HCT116 (cell line): ENCODE data around the gene THAP11. TPM values are rescaled to one million over a fixed set of nuclear protein-coding genes. Genes with fewer than 3 reads are reported as not detected.

ENCODE experiments used
- ATAC-seq: fragments of 200-7000 bp; cut with Tn5 transposase; 2 replicates; pipeline ENCODE4 v1.9.1; 2020; ENCODE audit warnings: mild to moderate bottlenecking, moderate library complexity
- BruUV-seq: library from RNA; stranded (reverse); fragments of 400-500 nt; replicated peaks from 2 replicates; lab custom pipeline; 2021; lab: Mats Ljungman, UMichigan
- CTCF ChIA-PET: fragments of 300-600 bp; sonication (Branson Sonifier 250); formaldehyde crosslinking; loops from one replicate; lab custom pipeline; 2021; ENCODE audit warnings: antibody characterized with exemption; lab: Charles Lee
- POLR2A ChIA-PET: fragments of 300-600, 350-600 bp; sonication (Branson Sonifier 250); formaldehyde crosslinking; loops from one replicate; lab custom pipeline; 2021; ENCODE audit warnings: antibody characterized with exemption; lab: Charles Lee
- RAD21 ChIA-PET, 2 experiments: fragments of 300-600 bp; sonication (Branson Sonifier 250); formaldehyde crosslinking; loops; one replicate each; lab custom pipeline; 2023; ENCODE audit warnings: low total read pairs in 2 of 2; ENCODE audit not compliant: uncharacterized antibody in 2 of 2, unreplicated experiment in 2 of 2, low non-redundant PET in 1 of 2; lab: Charles Lee
- DNase-seq: peaks from one replicate; pipeline ENCODE4 v3.0.0-alpha.2; 2010; ENCODE audit warnings: low read depth, low spot score
- H2AFZ ChIP-seq: fragments of 200-600 bp; shearing (Covaris generic), sonication (generic); 2 replicates; pipeline ENCODE4 v1.6.1; 2017; ENCODE audit warnings: low read depth, mixed run types, mixed read lengths, antibody characterized with exemption, low read length; ENCODE audit not compliant: poor library complexity, severe bottlenecking
- H3K27ac ChIP-seq: 2 replicates; pipeline ENCODE4 v1.5.1; 2012; ENCODE audit warnings: low read depth, low read length
- H3K27me3 ChIP-seq: fragments of 200-600 bp; sonication (generic); 2 replicates; pipeline ENCODE4 v1.6.1; 2016; ENCODE audit warnings: mixed run types, low read length, mixed read lengths; ENCODE audit not compliant: insufficient read depth
- H3K36me3 ChIP-seq, 2 experiments: fragments of 200-500 bp in 1 of 2; fragments of 200-600 bp in 1 of 2; sonication (Bioruptor generic) in 1 of 2; sonication (generic) in 1 of 2; 2 replicates each; pipeline versions ENCODE4 v1.5.1 to v1.6.1; 2014 to 2016; ENCODE audit warnings: low read length in 2 of 2, inconsistent platforms in 1 of 2, mixed read lengths in 1 of 2, mixed run types in 1 of 2; ENCODE audit not compliant: insufficient read depth in 2 of 2, control insufficient read depth in 1 of 2
- H3K4me1 ChIP-seq, 2 experiments: fragments of 200-600 bp in 1 of 2; sonication (generic) in 1 of 2; 2 replicates each; pipeline versions ENCODE4 v1.5.1 to v1.6.1; 2012 to 2017; ENCODE audit warnings: low read length in 2 of 2, inconsistent platforms in 1 of 2, mild to moderate bottlenecking in 1 of 2, mixed read lengths in 1 of 2, mixed run types in 1 of 2, moderate library complexity in 1 of 2; ENCODE audit not compliant: insufficient read depth in 2 of 2, control insufficient read depth in 1 of 2
- H3K4me2 ChIP-seq: fragments of 200-600 bp; sonication (generic); 2 replicates; pipeline ENCODE4 v1.6.1; 2017; ENCODE audit warnings: mixed run types, low read length, mixed read lengths
- H3K4me3 ChIP-seq, 2 experiments: fragments of 200-600 bp in 1 of 2; sonication (generic) in 1 of 2; replicated peaks in 1 of 2; 2 replicates each; pipeline ENCODE4 v1.5.1; 2011 to 2016; ENCODE audit warnings: low read length in 2 of 2, control low read depth in 1 of 2, low read depth in 1 of 2, mild to moderate bottlenecking in 1 of 2, mixed read lengths in 1 of 2, mixed run types in 1 of 2
- H3K79me2 ChIP-seq: fragments of 200-600 bp; sonication (generic); 2 replicates; pipeline ENCODE4 v1.6.1; 2017; ENCODE audit warnings: mild to moderate bottlenecking, mixed run types, low read length, moderate library complexity, mixed read lengths; ENCODE audit not compliant: insufficient read depth
- H3K9ac ChIP-seq: fragments of 200-600 bp; sonication (generic); 2 replicates; pipeline ENCODE4 v1.6.1; 2016; ENCODE audit warnings: low read length, mixed read lengths
- H3K9me2 ChIP-seq: fragments of 200-600 bp; sonication (generic), shearing (Covaris generic); 2 replicates; pipeline ENCODE4 v1.6.1; 2017; ENCODE audit warnings: mixed run types, mild to moderate bottlenecking, moderate library complexity; ENCODE audit not compliant: insufficient read depth
- H3K9me3 ChIP-seq, 2 experiments: fragments of 200-500 bp in 1 of 2; fragments of 200-600 bp in 1 of 2; sonication (Bioruptor generic) in 1 of 2; sonication (generic) in 1 of 2; 2 replicates each; pipeline ENCODE4 v1.6.1; 2014 to 2017; ENCODE audit warnings: low read length in 2 of 2, mixed read lengths in 2 of 2, inconsistent platforms in 1 of 2, low read depth in 1 of 2, mild to moderate bottlenecking in 1 of 2, mixed run types in 1 of 2, moderate library complexity in 1 of 2; ENCODE audit not compliant: control insufficient read depth in 1 of 2, insufficient read depth in 1 of 2
- H4K20me1 ChIP-seq: fragments of 200-600 bp; sonication (generic), shearing (Covaris generic); 2 replicates; pipeline ENCODE4 v1.6.1; 2017; ENCODE audit warnings: mixed run types, mild to moderate bottlenecking, moderate library complexity; ENCODE audit not compliant: insufficient read depth
- CTCF ChIP-seq, 3 experiments: fragments of 200-600 bp in 1 of 3; sonication (generic) in 1 of 3; IDR thresholded peaks in 2 of 3; conservative IDR thresholded peaks in 1 of 3; 2 replicates each; pipeline ENCODE4 v1.5.1; 2012 to 2017; ENCODE audit warnings: low read depth in 2 of 3, low read length in 2 of 3, antibody characterized with exemption in 1 of 3, borderline replicate concordance in 1 of 3, control low read depth in 1 of 3, mild to moderate bottlenecking in 1 of 3, mixed read lengths in 1 of 3, mixed run types in 1 of 3, moderate library complexity in 1 of 3; ENCODE audit not compliant: insufficient read depth in 1 of 3
- EZH2 ChIP-seq: fragments of 200-600 bp; sonication (generic); IDR thresholded peaks from 2 replicates; pipeline ENCODE4 v1.6.1; 2017; ENCODE audit warnings: antibody characterized with exemption, mixed run types
- EZH2phosphoT487 ChIP-seq: fragments of 200-600 bp; IDR thresholded peaks from 2 replicates; pipeline ENCODE4 v1.6.1; 2018; ENCODE audit warnings: antibody characterized with exemption, borderline replicate concordance
- FOSL1 ChIP-seq: IDR thresholded peaks from 2 replicates; pipeline ENCODE4 v1.6.1; 2012; ENCODE audit warnings: low read depth
- MAX ChIP-seq: IDR thresholded peaks from 2 replicates; pipeline ENCODE4 v1.6.1; 2012
- RAD21 ChIP-seq: IDR thresholded peaks from 2 replicates; pipeline ENCODE4 v1.6.1; 2012; ENCODE audit warnings: low read depth, mild to moderate bottlenecking
- REST ChIP-seq: IDR thresholded peaks from 2 replicates; pipeline ENCODE4 v1.6.1; 2012; ENCODE audit warnings: low read depth
- SIN3A ChIP-seq: IDR thresholded peaks from 2 replicates; pipeline ENCODE4 v1.6.1; 2012; ENCODE audit warnings: low read depth
- SRF ChIP-seq: IDR thresholded peaks from 2 replicates; pipeline ENCODE4 v1.6.1; 2012; ENCODE audit warnings: low read depth
- TCF7L2 ChIP-seq: IDR thresholded peaks from 2 replicates; pipeline ENCODE4 v1.7.0; 2011; ENCODE audit warnings: borderline replicate concordance, inconsistent platforms; ENCODE audit not compliant: insufficient read depth, insufficient read length; ENCODE audit errors: extremely low read depth
- YY1 ChIP-seq: IDR thresholded peaks from 2 replicates; pipeline ENCODE4 v1.6.1; 2011; ENCODE audit warnings: low read length, low read depth, moderate library complexity, mild to moderate bottlenecking; ENCODE audit not compliant: insufficient replicate concordance; ENCODE audit errors: extremely low read depth
- ZFX ChIP-seq: fragments of 450-650 bp; IDR thresholded peaks from 2 replicates; pipeline ENCODE4 v1.6.1; 2017
- intact Hi-C: fragments of 100-400 bp; cut with micrococcal nuclease; formaldehyde crosslinking; loops from 2 replicates; pipeline ENCODE4 v1.10.0; 2022
- total RNA-seq: library from RNA; stranded (reverse); gene quantifications from one replicate; pipeline ENCODE4 v1.2.1, GENCODE V29; 2021; ENCODE audit not compliant: unreplicated experiment

Gene THAP11
- total RNA-seq, 1 experiment from 2014 or later = 25.4 TPM

- DNase-seq = no peak
- no peak for ATAC-seq
- Histone ChIP-seq H3K9ac (no peak overlapping the region), H4K20me1 (peaks cover 3% of the 10 kb centered on the region; the same call in 1 of the 2 replicates), H3K4me2 (no peak overlapping the region), H3K36me3 (peaks cover 46 to 71% of the 10 kb centered on the region in 2 experiments; a peak in 3 of 4 replicates), H3K27ac (no peak overlapping the region), H3K27me3 (no peaks in the 10 kb centered on the region), H3K9me2 (no peaks in the 10 kb centered on the region), H3K9me3 (no peaks in the 10 kb centered on the region), H3K79me2 (peaks cover 12% of the 10 kb centered on the region), H3K4me3 (no peak overlapping the region), H2AFZ (no peak overlapping the region), H3K4me1 (no peaks in the 10 kb centered on the region)
- no TSS peak for BruUV-seq
- TF ChIP-seq EZH2phosphoT487 = no peak
- ChIA-PET RAD21 (no interaction called here), POLR2A (no interaction called here), CTCF (interaction anchor here (1.0 kb wide), 1 partner anchor 160 kb away, joined by 3 read pairs; no protein-coding TSS in a partner anchor)
- intact Hi-C loops = loop anchor here (10.0 kb wide), 1 partner anchor 344 kb away; no protein-coding TSS in a partner anchor
Measured at GRCh38 chr16:67880584-67880983, 38.5 kb downstream of the THAP11 start.

DNA sequence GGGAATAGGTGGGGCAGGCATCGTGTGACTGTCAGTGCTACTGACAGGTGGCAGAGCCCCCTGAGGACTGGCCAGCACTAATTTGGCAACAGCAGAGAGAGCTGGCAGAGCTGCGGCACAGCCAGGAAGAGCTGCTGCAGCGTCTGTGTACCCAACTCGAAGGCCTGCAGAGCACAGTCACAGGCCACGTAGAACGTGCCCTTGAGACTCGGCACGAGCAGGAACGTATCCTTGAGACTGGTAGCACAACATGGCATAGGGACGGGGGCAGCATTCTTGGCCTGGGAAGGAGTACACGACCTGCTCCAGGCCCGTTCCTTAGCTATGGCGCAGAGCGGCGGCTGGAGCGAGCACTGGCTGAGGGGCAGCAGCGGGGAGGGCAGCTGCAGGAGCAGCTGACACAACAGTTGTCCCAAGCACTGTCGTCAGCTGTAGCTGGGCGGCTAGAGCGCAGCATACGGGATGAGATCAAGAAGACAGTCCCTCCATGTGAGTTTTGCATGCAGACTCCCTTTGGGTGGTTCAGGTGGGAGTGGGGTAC lies 39.6 kb downstream of the THAP11 start:
- DNase-seq (no peak), ATAC-seq (no peak)
- Histone ChIP-seq H3K27me3 (no peaks in the 10 kb centered on the region), H3K79me2 (peaks cover under 1% of the 10 kb centered on the region; the same call in 1 of the 2 replicates), H3K9ac (no peak overlapping the region), H4K20me1 (peaks cover 3% of the 10 kb centered on the region; the same call in 1 of the 2 replicates), H2AFZ (no peak overlapping the region), H3K9me2 (no peaks in the 10 kb centered on the region), H3K4me3 (no peak overlapping the region), H3K4me2 (no peak overlapping the region), H3K27ac (no peak overlapping the region), H3K9me3 (no peaks in the 10 kb centered on the region), H3K36me3 (peaks cover 44 to 66% of the 10 kb centered on the region in 2 experiments; a peak in 3 of 4 replicates), H3K4me1 (no peaks in the 10 kb centered on the region)
- BruUV-seq = TSS peak; percentile 4
- intact Hi-C loops = loop anchor here (10.0 kb wide), 1 partner anchor 343 kb away; no protein-coding TSS in a partner anchor
- ChIA-PET POLR2A (no interaction called here), RAD21 (no interaction called here), CTCF (no interaction called here)
- TF ChIP-seq RAD21 (no peak), ZFX (no peak), SIN3A (no peak), SRF (no peak), EZH2phosphoT487 (no peak), MAX (no peak), REST (no peak), CTCF (IDR thresholded peaks at IDR 0.05 in 2 of 3, conservative IDR thresholded peaks at IDR 0.05 in 1 of 3; ENCODE audit: borderline replicate concordance in 1 of 3, insufficient read depth in 1 of 3, low read depth in 2 of 3, low read length in 2 of 3) (no peak), TCF7L2 (no peak), YY1 (no peak), FOSL1 (no peak), EZH2 (no peak)
